ENCODE measurements around the gene GLE1.

GLE1 gene

GRCh38 chr9:128504485-128505413 is at the start of gene GLE1:
GLE1 (plus strand) TSS chr9:128504719; CDS start chr9:128504806, 87 bp downstream.
- peak; percentile 95 for DNase-seq

GRCh38 chr9:128454991-128455390 is 49.5 kb upstream of the GLE1 start:
- DNase-seq: no peak

- DNase-seq: peak; percentile 98
Observed at GRCh38 chr9:128455849-128456612, 48.5 kb upstream of the GLE1 start, which contains the start of gene ODF2. ODF2 (plus strand) TSS chr9:128456006; CDS start chr9:128456092, 86 bp downstream.

- DNase-seq: peak; percentile 56
Observed at GRCh38 chr9:128456613-128457061, 47.9 kb upstream of the GLE1 start.

DNA sequence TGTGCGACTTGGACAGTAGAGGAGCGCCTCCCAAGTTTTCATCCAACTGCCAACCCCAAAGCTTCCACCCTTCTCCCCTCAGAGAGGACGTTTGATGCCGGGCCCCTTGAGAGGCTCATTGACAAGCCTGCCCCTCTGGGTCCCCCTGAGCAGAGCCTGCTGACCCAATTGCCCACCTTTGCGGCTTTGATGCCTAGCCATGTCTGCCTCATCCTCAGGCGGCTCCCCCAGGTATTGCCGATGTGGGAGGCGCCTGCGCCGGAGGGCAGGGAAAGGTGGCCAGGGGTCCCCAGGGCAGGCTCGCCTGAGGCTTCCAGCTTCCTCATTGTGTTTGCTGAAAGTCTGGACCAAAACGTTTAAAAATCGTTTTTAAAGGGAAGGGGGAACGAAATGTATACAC is 47.3 kb upstream of the GLE1 start:
- DNase-seq: no peak

GRCh38 chr9:128459011-128459410 is 45.5 kb upstream of the GLE1 start:
- DNase-seq: no peak

DNA sequence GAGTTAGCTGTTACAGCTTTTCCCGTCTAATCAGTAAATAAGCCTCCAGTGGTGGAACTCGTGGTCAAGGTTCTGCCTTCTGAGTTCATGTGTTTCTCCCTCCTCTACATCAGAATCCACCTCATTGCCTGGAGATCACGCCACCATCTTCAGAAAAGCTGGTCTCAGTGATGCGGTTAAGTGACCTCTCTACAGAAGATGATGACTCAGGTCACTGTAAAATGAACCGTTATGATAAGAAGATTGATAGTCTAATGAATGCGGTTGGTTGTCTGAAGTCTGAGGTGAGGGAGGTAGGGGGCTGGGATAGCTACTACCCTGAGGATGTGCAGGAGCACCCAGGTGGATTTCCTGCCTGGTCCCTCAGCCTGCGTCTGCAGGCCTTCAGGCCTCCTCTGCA is 35.4 kb upstream of the GLE1 start:
- no peak for DNase-seq

DNA sequence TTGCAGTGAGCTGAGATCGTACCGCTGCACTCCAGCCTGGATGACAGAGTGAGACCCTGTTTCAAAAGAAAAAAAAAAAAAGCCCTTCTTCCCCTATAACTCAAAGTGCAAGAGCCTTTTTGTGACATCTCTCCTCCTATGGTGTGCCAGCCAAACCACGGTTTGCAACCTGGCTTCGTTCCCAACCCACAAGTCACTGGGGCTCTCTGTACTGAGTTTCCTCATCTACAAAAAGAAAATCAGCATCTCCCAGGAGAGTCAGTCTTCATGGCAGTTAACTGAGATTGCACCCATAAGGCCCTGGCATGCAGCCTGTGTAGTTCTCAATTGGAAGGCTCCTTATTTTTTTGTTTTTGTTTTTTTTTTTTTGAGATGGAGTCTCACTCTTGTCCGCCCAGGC is 34.0 kb upstream of the GLE1 start:
- DNase-seq: no peak

DNA sequence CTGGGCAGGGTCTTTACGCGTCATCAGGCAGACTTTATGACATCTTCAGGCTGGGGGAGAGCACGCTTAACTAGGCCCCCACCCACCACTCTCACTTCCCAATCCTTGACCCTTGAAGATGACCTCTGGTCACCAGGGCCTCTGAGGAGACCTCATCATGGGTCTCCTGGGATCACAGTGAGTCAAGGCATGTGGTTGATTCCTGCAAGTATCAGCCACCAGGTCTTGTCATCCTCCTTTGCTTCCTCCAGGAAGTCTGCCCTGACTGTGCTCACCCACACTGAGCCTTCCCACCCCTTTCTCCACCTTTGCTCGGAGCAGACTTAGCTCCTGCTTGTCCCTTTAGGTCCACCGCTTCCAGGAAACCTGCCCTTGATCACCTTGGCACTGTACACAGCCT is 31.4 kb upstream of the GLE1 start:
- no peak for DNase-seq

GRCh38 chr9:128475867-128476266 is 28.7 kb upstream of the GLE1 start:
- no peak for DNase-seq

DNA sequence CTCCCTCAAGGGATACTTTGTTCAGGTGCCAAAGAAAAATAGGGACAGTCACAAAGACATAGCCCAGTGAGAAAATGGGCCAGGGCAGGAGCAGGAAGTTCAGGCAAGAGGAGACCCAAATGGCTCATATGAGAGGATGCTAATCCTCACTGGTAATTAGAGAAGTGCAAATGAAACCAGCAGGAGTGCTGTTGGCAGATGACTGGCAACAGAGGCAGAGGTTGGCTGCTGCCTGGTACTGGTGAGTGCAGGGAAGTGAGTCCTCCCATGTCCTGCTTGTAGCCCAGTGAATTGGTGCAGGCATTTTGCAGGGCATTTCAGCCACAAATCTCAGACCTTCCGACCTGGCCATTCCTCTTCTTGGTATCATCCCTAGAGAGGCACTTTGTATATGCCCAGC is 25.3 kb upstream of the GLE1 start:
- no peak for DNase-seq

DNA sequence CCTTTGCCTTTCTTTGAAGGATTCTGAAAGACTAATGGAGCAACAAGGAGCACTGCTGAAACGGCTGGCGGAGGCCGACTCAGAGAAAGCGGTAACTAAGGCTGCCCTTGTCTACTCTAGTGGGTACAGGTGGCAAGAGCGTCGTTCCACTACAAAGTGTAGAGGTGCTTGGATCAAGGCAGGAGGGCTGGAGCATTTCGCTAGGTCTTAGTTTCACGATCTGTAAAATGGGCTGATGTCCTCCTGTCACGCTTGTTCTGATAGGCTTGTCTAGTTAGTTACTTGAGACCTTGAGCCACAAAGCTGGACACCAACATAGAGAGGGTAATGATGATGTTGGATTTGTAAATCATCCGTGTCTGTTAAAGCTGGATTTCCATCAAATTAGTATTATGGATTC is 23.0 kb upstream of the GLE1 start:
- no peak for DNase-seq

DNA sequence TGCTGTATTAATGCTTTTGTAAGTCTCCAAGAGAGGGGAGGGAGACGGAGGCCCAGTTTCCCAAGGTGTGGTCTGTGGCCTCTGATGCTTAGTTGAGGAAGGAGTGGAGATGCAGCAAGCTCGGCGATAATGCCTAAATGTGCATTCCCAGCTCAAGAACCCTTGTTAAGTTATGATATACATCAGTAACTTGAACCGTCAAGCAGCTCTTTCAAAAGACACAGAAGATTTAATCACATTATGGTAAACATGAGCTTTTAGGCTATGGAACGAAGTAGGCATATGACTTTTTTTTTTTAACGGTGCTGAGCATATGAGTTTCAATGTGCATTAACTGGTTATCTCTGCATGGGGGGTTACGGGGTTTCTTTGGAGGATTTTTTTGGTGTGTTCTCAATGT is 22.3 kb upstream of the GLE1 start:
- DNase-seq: no peak

DNA sequence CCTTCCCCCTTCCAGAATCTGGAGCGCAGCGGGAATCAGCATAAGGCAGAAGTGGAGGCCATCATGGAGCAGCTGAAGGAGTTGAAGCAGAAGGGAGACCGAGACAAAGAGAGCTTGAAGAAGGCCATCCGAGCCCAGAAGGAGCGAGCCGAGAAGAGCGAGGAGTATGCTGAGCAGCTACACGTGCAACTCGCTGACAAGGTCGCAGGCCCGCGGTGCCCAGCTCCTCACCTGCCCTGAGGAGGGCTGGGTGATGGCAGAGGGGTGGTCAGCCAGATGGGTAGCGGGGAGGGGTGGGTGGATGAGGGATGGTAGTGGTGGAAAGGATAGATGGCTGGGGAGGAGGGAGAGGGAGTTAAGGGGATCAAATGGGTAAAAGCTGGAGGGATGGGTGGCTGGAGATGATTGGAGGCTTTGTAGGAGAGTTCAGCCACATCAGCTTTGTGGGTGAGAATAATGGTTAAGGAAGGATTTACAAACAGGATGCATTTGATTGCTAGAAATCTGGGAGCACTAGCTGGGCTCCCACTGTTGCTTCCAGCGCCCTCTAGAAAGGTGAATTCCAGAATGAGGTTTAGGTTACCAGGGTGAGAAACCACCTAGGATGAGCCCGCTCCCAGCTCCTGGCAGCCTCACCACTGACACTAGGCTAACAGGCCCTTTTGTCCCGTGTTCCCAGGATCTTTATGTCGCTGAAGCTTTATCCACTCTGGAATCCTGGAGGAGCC is 19.7 kb upstream of the GLE1 start:
- DNase-seq: no peak

DNA sequence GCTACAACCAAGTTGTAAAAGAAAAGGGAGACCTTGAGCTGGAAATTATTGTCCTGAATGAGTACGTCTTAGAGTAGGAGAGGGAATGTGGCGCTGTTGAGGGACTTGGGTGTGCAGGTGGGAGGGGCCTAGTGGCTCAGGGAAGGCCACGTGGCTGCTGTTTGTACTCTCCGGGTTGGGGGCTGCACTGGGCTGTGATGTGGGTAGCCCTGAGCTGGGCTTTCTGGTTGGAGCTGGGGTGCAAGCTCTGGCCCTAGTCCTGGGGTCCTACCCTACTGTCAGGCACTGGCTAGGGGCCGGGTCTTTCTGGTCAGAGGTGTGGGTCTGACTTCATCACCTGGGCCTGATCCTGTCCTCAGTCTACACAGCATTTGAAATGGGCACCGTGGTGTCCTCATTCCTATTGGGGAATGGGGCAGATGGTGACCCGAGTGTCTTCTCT is 19.1 kb upstream of the GLE1 start:
- no peak for DNase-seq

GRCh38 chr9:128486201-128486600 is 18.3 kb upstream of the GLE1 start:
- DNase-seq: no peak

DNA sequence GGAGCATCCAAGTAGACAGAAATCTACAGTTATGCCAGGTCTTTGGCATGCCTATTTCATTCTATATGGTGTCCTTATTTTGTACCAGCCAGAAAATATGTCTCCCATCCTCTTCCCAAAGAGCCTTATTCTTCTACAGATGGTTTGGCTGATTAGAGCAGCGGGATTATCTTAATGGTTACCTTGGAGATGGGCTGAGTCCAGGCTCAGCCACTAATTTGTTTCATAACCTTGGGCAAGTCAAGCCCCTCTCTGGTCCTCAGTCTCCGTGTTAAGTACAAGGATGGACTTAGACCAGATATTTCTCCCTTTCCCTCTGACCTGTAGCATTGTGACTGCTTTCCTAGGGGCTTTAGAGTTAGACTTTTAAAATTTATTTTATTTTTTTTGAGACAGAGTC is 11.1 kb upstream of the GLE1 start:
- no peak for DNase-seq

DNA sequence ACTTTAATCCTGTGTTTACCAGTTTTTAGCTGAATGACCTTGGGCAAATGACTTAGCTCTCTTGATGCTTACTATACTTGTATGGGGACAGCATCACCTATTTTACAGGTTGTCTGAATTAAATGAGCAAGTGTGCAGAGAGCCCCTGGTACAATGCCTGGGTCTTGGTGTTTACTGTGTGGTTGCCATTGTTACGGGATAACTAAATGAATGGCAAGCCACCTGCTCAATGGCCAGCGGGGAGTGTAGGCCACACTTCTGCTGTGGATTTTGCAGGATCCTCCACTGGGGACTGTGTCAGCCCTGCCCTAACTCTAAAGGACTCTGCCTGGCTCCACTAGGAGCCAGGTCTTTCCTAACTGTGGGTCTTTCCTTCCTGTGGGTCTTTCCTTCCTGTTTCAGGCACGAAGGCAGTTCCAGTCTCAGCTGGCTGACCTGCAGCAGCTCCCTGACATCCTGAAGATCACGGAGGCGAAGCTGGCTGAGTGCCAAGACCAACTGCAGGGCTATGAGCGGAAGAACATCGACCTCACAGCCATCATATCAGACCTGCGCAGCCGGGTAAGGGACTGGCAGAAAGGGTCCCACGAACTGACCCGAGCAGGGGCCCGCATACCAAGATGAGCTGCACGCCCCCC is 10.3 kb upstream of the GLE1 start:
- DNase-seq: no peak

- no peak for DNase-seq
Observed at GRCh38 chr9:128494746-128495129, 9.8 kb upstream of the GLE1 start.

DNA sequence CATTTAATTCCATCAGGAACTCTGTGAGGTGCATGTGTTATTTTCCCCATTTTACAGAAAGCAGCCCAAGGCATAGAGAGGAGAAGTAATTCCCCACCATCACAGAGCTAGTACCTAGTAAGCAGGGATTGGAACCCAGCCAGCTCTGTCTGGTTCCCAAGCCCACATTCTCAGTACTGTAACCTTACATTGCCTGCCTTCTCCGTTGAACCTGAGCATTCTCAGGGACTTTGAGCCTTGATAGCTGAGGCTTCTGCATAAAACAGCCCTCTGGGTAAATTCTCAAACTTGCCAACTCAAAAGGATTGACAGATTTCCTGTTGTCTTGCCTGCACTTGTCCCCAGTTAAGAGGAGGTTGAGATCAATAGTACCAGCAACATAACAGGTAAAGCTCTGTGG is 9.2 kb upstream of the GLE1 start:
- no peak for DNase-seq

- no peak for DNase-seq
Observed at GRCh38 chr9:128495804-128496417, 8.6 kb upstream of the GLE1 start.
